Epithelial cell of alveolus of lung (primary cell): ENCODE data around the gene GPR75. TPM values are rescaled to one million over a fixed set of nuclear protein-coding genes. Genes with fewer than 3 reads are reported as not detected.

Experiments
- total RNA-seq: library from RNA; depleted of rRNA; stranded (reverse); fragments of >200 nt; gene quantifications from 2 replicates; pipeline ENCODE4 v1.2.1, GENCODE V29; 2015

The GPR75 gene
- 0.52 and 2.1 TPM in 2 replicates for total RNA-seq

GRCh38 chr2:53859206-53860181 is at the start of gene GPR75:
TSS of gene GPR75 (minus strand) at chr2:53859967. CDS start at chr2:53854756, 5,211 bp downstream.

Other genes starting within 250 kb of the GPR75 start
- 0.16 and 6.9 TPM in 2 replicates for gene CHAC2, start 92.2 kb downstream of the GPR75 start, total RNA-seq
- 14.6 and 21.2 TPM in 2 replicates for gene ASB3, start 73.0 kb downstream of the GPR75 start, total RNA-seq
- gene ERLEC1, start 72.9 kb downstream of the GPR75 start, total RNA-seq, result 46.0 and 79.6 TPM in 2 replicates
- 26.8 and 33.0 TPM in 2 replicates for gene PSME4, start 111.0 kb upstream of the GPR75 start, total RNA-seq